OCI-LY1 (cell line): ENCODE data around the gene GORAB.

Experiments
- EZH2 ChIP-seq: fragments of 200-600 bp; sonication (generic), shearing (Covaris generic); IDR thresholded peaks from 2 replicates; pipeline ENCODE4 v1.8.0; 2017; ENCODE audit warnings: borderline replicate concordance, mixed run types, mild to moderate bottlenecking, antibody characterized with exemption, low read length, moderate library complexity, mixed read lengths
- TF ChIP-seq, protein P1 (sequence below): fragments of 200-600 bp; sonication (generic), shearing (Covaris generic); IDR thresholded peaks from 2 replicates; pipeline ENCODE4 v1.5.1; 2017; ENCODE audit warnings: mild to moderate bottlenecking, antibody characterized with exemption, low read length, moderate library complexity, mixed read lengths

DNA sequence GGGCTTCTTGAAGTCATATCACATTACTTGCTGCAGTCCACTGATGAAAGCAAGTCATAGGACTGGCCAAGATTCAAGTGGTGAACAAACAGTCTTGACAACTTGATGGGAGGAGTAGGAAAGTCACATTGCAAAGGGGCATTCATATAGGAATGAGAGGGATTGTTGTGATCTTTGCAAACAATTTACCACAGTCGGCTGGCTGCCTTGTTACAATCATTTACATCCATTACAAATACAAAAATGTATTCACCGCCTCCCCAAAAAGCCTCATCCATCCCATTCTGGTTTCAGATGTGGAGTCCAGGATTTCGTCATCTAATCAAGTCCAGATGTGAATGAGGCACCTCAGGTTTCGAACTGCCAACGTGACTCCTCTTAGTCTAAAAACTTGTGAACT is 26.8 kb downstream of the GORAB start:
- TF ChIP-seq, protein P1, sequence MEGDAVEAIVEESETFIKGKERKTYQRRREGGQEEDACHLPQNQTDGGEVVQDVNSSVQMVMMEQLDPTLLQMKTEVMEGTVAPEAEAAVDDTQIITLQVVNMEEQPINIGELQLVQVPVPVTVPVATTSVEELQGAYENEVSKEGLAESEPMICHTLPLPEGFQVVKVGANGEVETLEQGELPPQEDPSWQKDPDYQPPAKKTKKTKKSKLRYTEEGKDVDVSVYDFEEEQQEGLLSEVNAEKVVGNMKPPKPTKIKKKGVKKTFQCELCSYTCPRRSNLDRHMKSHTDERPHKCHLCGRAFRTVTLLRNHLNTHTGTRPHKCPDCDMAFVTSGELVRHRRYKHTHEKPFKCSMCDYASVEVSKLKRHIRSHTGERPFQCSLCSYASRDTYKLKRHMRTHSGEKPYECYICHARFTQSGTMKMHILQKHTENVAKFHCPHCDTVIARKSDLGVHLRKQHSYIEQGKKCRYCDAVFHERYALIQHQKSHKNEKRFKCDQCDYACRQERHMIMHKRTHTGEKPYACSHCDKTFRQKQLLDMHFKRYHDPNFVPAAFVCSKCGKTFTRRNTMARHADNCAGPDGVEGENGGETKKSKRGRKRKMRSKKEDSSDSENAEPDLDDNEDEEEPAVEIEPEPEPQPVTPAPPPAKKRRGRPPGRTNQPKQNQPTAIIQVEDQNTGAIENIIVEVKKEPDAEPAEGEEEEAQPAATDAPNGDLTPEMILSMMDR = no peak
- TF ChIP-seq EZH2 = no peak
